Neural cell (in vitro differentiated cells): ENCODE data around the gene AFG3L2. TPM values are rescaled to one million over a fixed set of nuclear protein-coding genes. Genes with fewer than 3 reads are reported as not detected.

Source experiments
- H2AFZ ChIP-seq: fragments of 200-600, 300-800 bp; sonication (generic), shearing (Covaris generic); 2 replicates; pipeline ENCODE4 v1.6.0; 2014; ENCODE audit warnings: low read depth, mild to moderate bottlenecking, antibody characterized with exemption, low read length, moderate library complexity
- H3F3A ChIP-seq: fragments of 200-600 bp; shearing (Covaris generic); 2 replicates; pipeline ENCODE4 v1.6.1; 2016; ENCODE audit warnings: mild to moderate bottlenecking, moderate library complexity, mixed read lengths, antibody characterized with exemption, low read length; ENCODE audit not compliant: insufficient read depth, poor library complexity, severe bottlenecking
- H3K27ac ChIP-seq: fragments of 200-600, 300-800 bp; sonication (generic), shearing (Covaris generic); 2 replicates; pipeline ENCODE4 v1.5.1; 2014; ENCODE audit warnings: mild to moderate bottlenecking, low read length, moderate library complexity
- H3K27me3 ChIP-seq: fragments of 300-800, 200-600 bp; sonication (generic), shearing (Covaris generic); 2 replicates; pipeline ENCODE4 v1.6.0; 2014; ENCODE audit warnings: mild to moderate bottlenecking, low read depth, low read length, moderate library complexity; ENCODE audit not compliant: insufficient read depth
- H3K36me3 ChIP-seq: fragments of 300-800, 200-600 bp; sonication (generic), shearing (Covaris generic); 2 replicates; pipeline ENCODE4 v1.5.1; 2014; ENCODE audit warnings: mild to moderate bottlenecking, antibody characterized with exemption, low read length, moderate library complexity; ENCODE audit not compliant: insufficient read depth
- H3K4me2 ChIP-seq: fragments of 300-800, 200-600 bp; sonication (generic), shearing (Covaris generic); 2 replicates; pipeline ENCODE4 v1.6.0; 2014; ENCODE audit warnings: mild to moderate bottlenecking, low read length
- H3K4me3 ChIP-seq: fragments of 300-800, 200-600 bp; sonication (generic), shearing (Covaris generic); 2 replicates; pipeline ENCODE4 v1.5.1; 2014; ENCODE audit warnings: mild to moderate bottlenecking, low read length, moderate library complexity
- H3K79me2 ChIP-seq: fragments of 200-600 bp; shearing (Covaris generic); replicated peaks from 2 replicates; pipeline ENCODE4 v1.6.0; 2014; ENCODE audit warnings: mild to moderate bottlenecking, low read length, moderate library complexity; ENCODE audit not compliant: insufficient read depth
- H3K9ac ChIP-seq: fragments of 300-800, 200-600 bp; sonication (generic), shearing (Covaris generic); 2 replicates; pipeline ENCODE4 v1.6.1; 2016; ENCODE audit warnings: mild to moderate bottlenecking, low read length, mixed read lengths
- H3K9me2 ChIP-seq: fragments of 200-600 bp; shearing (Covaris generic); 2 replicates; pipeline ENCODE4 v1.6.1; 2016; ENCODE audit warnings: mild to moderate bottlenecking, low read length, mixed read lengths; ENCODE audit not compliant: insufficient read depth
- H3K9me3 ChIP-seq: fragments of 200-600, 300-800 bp; sonication (generic), shearing (Covaris generic); 2 replicates; pipeline ENCODE4 v1.6.1; 2016; ENCODE audit warnings: mild to moderate bottlenecking, mixed run types, low read length, moderate library complexity, mixed read lengths
- H4K20me1 ChIP-seq: fragments of 200-600 bp; shearing (Covaris generic); 2 replicates; pipeline ENCODE4 v1.6.1; 2016; ENCODE audit warnings: mild to moderate bottlenecking, mixed run types; ENCODE audit not compliant: insufficient read depth
- CTCF ChIP-seq: fragments of 450-650 bp; IDR thresholded peaks from 2 replicates; pipeline ENCODE4 v1.5.1; 2014; ENCODE audit warnings: antibody characterized with exemption, mild to moderate bottlenecking, moderate library complexity; ENCODE audit not compliant: poor library complexity, severe bottlenecking
- EP300 ChIP-seq: fragments of 450-650 bp; conservative IDR thresholded peaks from 2 replicates; pipeline ENCODE4 v1.6.1; 2014; ENCODE audit warnings: antibody characterized with exemption, mild to moderate bottlenecking, moderate library complexity; ENCODE audit not compliant: poor library complexity, severe bottlenecking
- EZH2 ChIP-seq: fragments of 200-600, 300-800 bp; shearing (Covaris generic), sonication (generic); IDR thresholded peaks from 2 replicates; pipeline ENCODE4 v1.6.1; 2014; ENCODE audit warnings: antibody characterized with exemption, low read length, borderline replicate concordance, mild to moderate bottlenecking; ENCODE audit not compliant: insufficient read depth, poor library complexity, severe bottlenecking
- MXI1 ChIP-seq: fragments of 450-650 bp; conservative IDR thresholded peaks from 2 replicates; pipeline ENCODE4 v1.6.1; 2014; ENCODE audit warnings: antibody characterized with exemption, mild to moderate bottlenecking; ENCODE audit not compliant: poor library complexity, severe bottlenecking
- POLR2AphosphoS5 ChIP-seq: IDR thresholded peaks from 2 replicates; pipeline ENCODE4 v1.6.1; 2012
- RAD21 ChIP-seq: fragments of 450-650 bp; conservative IDR thresholded peaks from 2 replicates; pipeline ENCODE4 v1.6.1; 2014; ENCODE audit warnings: antibody characterized with exemption, mild to moderate bottlenecking, moderate library complexity
- REST ChIP-seq: IDR thresholded peaks from 2 replicates; pipeline ENCODE4 v1.6.1; 2012; ENCODE audit warnings: borderline replicate concordance
- SMC3 ChIP-seq: fragments of 450-650 bp; conservative IDR thresholded peaks from 2 replicates; pipeline ENCODE4 v1.6.1; 2014; ENCODE audit warnings: antibody characterized with exemption, mild to moderate bottlenecking, moderate library complexity; ENCODE audit not compliant: poor library complexity
- TAF1 ChIP-seq: IDR thresholded peaks from 2 replicates; pipeline ENCODE4 v1.6.1; 2012; ENCODE audit warnings: low read depth
- polyA plus RNA-seq: library from polyadenylated mRNA; depleted of rRNA; stranded (reverse); fragments of >200 nt; gene quantifications from 2 replicates; pipeline ENCODE4 v1.2.3, GENCODE V29; 2014

The AFG3L2 gene
- polyA plus RNA-seq, 1 donor from 2014 or later, result 49.4 TPM

- Histone ChIP-seq H3K4me2 (no peak overlapping the region), H3K27me3 (no peaks in the 10 kb centered on the region), H3K4me3 (no peak overlapping the region), H3K79me2 (peaks cover 28% of the 10 kb centered on the region), H3K9me3 (no peaks in the 10 kb centered on the region), H3K9ac (no peak overlapping the region), H2AFZ (no peak overlapping the region), H3K9me2 (no peaks in the 10 kb centered on the region), H3F3A (no peaks in the 10 kb centered on the region), H3K27ac (no peak overlapping the region), H4K20me1 (no peaks in the 10 kb centered on the region), H3K36me3 (peaks cover 1% of the 10 kb centered on the region)
- TF ChIP-seq RAD21 (no peak), TAF1 (no peak), POLR2AphosphoS5 (no peak), MXI1 (no peak), REST (no peak), SMC3 (no peak), EZH2 (no peak), EP300 (no peak), CTCF (no peak)
Measured at GRCh38 chr18:12369211-12369610, 7.8 kb downstream of the AFG3L2 start.

GRCh38 chr18:12366784-12367183, 10.2 kb downstream of the AFG3L2 start:
- Histone ChIP-seq H3K9ac (no peak overlapping the region), H3K36me3 (peaks cover 6% of the 10 kb centered on the region), H3K27me3 (no peaks in the 10 kb centered on the region), H3K27ac (no peak overlapping the region), H4K20me1 (no peaks in the 10 kb centered on the region), H2AFZ (no peak overlapping the region), H3K79me2 (peaks cover 6% of the 10 kb centered on the region), H3K4me2 (no peak overlapping the region), H3K9me3 (no peaks in the 10 kb centered on the region), H3K9me2 (no peaks in the 10 kb centered on the region), H3F3A (no peaks in the 10 kb centered on the region), H3K4me3 (no peak overlapping the region)
- no peak for TF ChIP-seq TAF1

- H3K36me3 ChIP-seq, result peaks cover 6% of the 10 kb centered on the region
- no peak overlapping the region for H3K9ac ChIP-seq
- no peaks in the 10 kb centered on the region for H3K9me2 ChIP-seq
- no peak overlapping the region for H3K27ac ChIP-seq
- no peaks in the 10 kb centered on the region for H3K9me3 ChIP-seq
- no peaks in the 10 kb centered on the region for H3F3A ChIP-seq
- no peak for TF ChIP-seq EZH2
- no peak for TF ChIP-seq CTCF
- TF ChIP-seq REST, result no peak
- no peak for TF ChIP-seq MXI1
- no peak overlapping the region for H3K4me2 ChIP-seq
- peaks cover 2% of the 10 kb centered on the region for H3K79me2 ChIP-seq
- H2AFZ ChIP-seq, result no peak overlapping the region
- H4K20me1 ChIP-seq, result no peaks in the 10 kb centered on the region
- H3K4me3 ChIP-seq, result no peak overlapping the region
- H3K27me3 ChIP-seq, result no peaks in the 10 kb centered on the region
Measured at GRCh38 chr18:12366379-12366778, 10.6 kb downstream of the AFG3L2 start.
